HepG2 (cell line): Measurements from ENCODE around the gene KIAA0232. TPM values are rescaled to one million over a fixed set of nuclear protein-coding genes. Genes with fewer than 3 reads are reported as not detected.

Experiments
- AGO2 ChIP-seq: fragments of 200-400 bp; formaldehyde crosslinking; optimal IDR thresholded peaks from 2 replicates; pipeline ENCODE3; 2017; ENCODE audit warnings: mild to moderate bottlenecking, low read depth, low read length, moderate library complexity
- ATF5 ChIP-seq: sonication (generic); formaldehyde crosslinking; IDR thresholded peaks from 2 replicates; pipeline ENCODE4 v1.4.0; 2020; ENCODE audit warnings: mild to moderate bottlenecking, low read depth, missing genetic modification reagents
- BHLHE40 ChIP-seq: IDR thresholded peaks from 2 replicates; pipeline ENCODE4 v1.6.1; 2011; ENCODE audit warnings: low read length, improper control_type of control experiment
- CBX2 ChIP-seq, 2 experiments: fragments of 200-600 bp in 1 of 2; sonication (generic); formaldehyde crosslinking in 1 of 2; IDR thresholded peaks; 2 replicates each; pipeline versions ENCODE4 v1.7.0 to v1.8.1; 2018 to 2022; ENCODE audit warnings: low read depth in 2 of 2, low read length in 1 of 2, mild to moderate bottlenecking in 1 of 2, missing genetic modification reagents in 1 of 2
- FOXO1 ChIP-seq: sonication (generic); formaldehyde crosslinking; IDR thresholded peaks from 2 replicates; pipeline ENCODE4 v1.4.0; 2020; ENCODE audit warnings: missing genetic modification reagents
- HOXA7 ChIP-seq: sonication (generic); formaldehyde crosslinking; IDR thresholded peaks from 2 replicates; pipeline ENCODE4 v1.8.1; 2022; ENCODE audit warnings: mild to moderate bottlenecking, missing genetic modification reagents, moderate library complexity
- IKZF1 ChIP-seq: fragments of 450-650 bp; IDR thresholded peaks from 2 replicates; pipeline ENCODE4 v1.7.1; 2016
- IKZF5 ChIP-seq: IDR thresholded peaks from 2 replicates; pipeline ENCODE4 v1.6.1; 2018; ENCODE audit warnings: missing genetic modification reagents, mild to moderate bottlenecking, missing compliant biosample characterization
- IRF1 ChIP-seq: sonication (generic); formaldehyde crosslinking; IDR thresholded peaks from 2 replicates; pipeline ENCODE4 v1.4.0; 2020; ENCODE audit warnings: low read depth, mild to moderate bottlenecking, missing genetic modification reagents
- MAFF ChIP-seq: IDR thresholded peaks from 2 replicates; pipeline ENCODE4 v1.6.1; 2011; ENCODE audit warnings: low read depth, low read length, improper control_type of control experiment
- MLXIP ChIP-seq: sonication (generic); formaldehyde crosslinking; IDR thresholded peaks from 2 replicates; pipeline ENCODE4 v1.9.0; 2021; ENCODE audit warnings: missing genetic modification reagents, borderline replicate concordance
- MXD3 ChIP-seq: IDR thresholded peaks from 2 replicates; pipeline ENCODE4 v1.6.1; 2016; ENCODE audit warnings: mild to moderate bottlenecking, missing biosample characterization, missing genetic modification reagents
- PBX2 ChIP-seq: IDR thresholded peaks from 2 replicates; pipeline ENCODE4 v1.6.1; 2016; ENCODE audit warnings: control low read depth
- REL ChIP-seq: sonication (generic); formaldehyde crosslinking; conservative IDR thresholded peaks from 2 replicates; pipeline ENCODE4 v1.8.0; 2022; ENCODE audit warnings: mild to moderate bottlenecking, missing genetic modification reagents, moderate library complexity
- RFX1 ChIP-seq: fragments of 450-650 bp; IDR thresholded peaks from 2 replicates; pipeline ENCODE4 v1.6.1; 2017
- SMAD9 ChIP-seq: sonication (generic); formaldehyde crosslinking; IDR thresholded peaks from 2 replicates; pipeline ENCODE4 v1.5.1; 2020; ENCODE audit warnings: mild to moderate bottlenecking, missing genetic modification reagents
- WIZ ChIP-seq: sonication (generic); formaldehyde crosslinking; IDR thresholded peaks from 2 replicates; pipeline ENCODE4 v1.5.1; 2020; ENCODE audit warnings: mild to moderate bottlenecking, missing genetic modification reagents
- YY1 ChIP-seq: IDR thresholded peaks from 2 replicates; pipeline ENCODE4 v1.6.1; 2011; ENCODE audit warnings: low read length, low read depth, moderate library complexity, mild to moderate bottlenecking; ENCODE audit not compliant: insufficient read depth, insufficient replicate concordance
- ZNF101 ChIP-seq: sonication (generic); formaldehyde crosslinking; IDR thresholded peaks from 2 replicates; pipeline ENCODE4 v1.4.0; 2020; ENCODE audit warnings: mild to moderate bottlenecking, low read depth, missing genetic modification reagents, borderline replicate concordance
- ZNF232 ChIP-seq: sonication (generic); formaldehyde crosslinking; IDR thresholded peaks from 2 replicates; pipeline ENCODE4 v1.4.0; 2020; ENCODE audit warnings: missing genetic modification reagents, borderline replicate concordance
- ZNF446 ChIP-seq: sonication (generic); formaldehyde crosslinking; IDR thresholded peaks from 2 replicates; pipeline ENCODE4 v1.5.0; 2020; ENCODE audit warnings: mild to moderate bottlenecking, missing genetic modification reagents
- ZNF737 ChIP-seq: sonication (generic); formaldehyde crosslinking; IDR thresholded peaks from 2 replicates; pipeline ENCODE4 v1.5.0; 2020; ENCODE audit warnings: missing genetic modification reagents, mild to moderate bottlenecking, borderline replicate concordance
- ZNF740 ChIP-seq: sonication (generic); formaldehyde crosslinking; IDR thresholded peaks from 2 replicates; pipeline ENCODE4 v1.4.0; 2020; ENCODE audit warnings: missing genetic modification reagents
- polyA plus RNA-seq, 8 experiments: library from polyadenylated mRNA; depleted of rRNA in 3 of 8; stranded (reverse) in 7 of 8; unstranded in 1 of 8; fragments of >200 nt; fragmentation: Illumina TruSeq in 4 of 8; extraction: Trizol in 4 of 8; gene quantifications; 2 replicates each; pipeline versions ENCODE4 v1.2.1 to v1.2.3, GENCODE V29; 2011 to 2016; ENCODE audit warnings: low read depth in 4 of 8, missing spikeins in 1 of 8, mixed read lengths in 1 of 8; ENCODE audit not compliant: insufficient read depth in 1 of 8
- total RNA-seq, 5 experiments: library from RNA; depleted of rRNA; stranded (reverse); fragments of >200 nt; fragmentation: Illumina TruSeq; extraction: Trizol; gene quantifications; 2 replicates each; pipeline ENCODE4 v1.2.3, GENCODE V29; 2016; ENCODE audit warnings: low read depth in 1 of 5

Gene KIAA0232
- total and polyA plus RNA-seq, 2 of the 13 experiments (the other 11 are each of a cell fraction or from before 2014, with no cell fraction given): 7.8 to 17.1 TPM

GRCh38 chr4:6929812-6930464 is 147.4 kb downstream of the KIAA0232 start (continued):
- no peak for TF ChIP-seq ZNF101 (CRISPR knock-in tag)
- no peak for TF ChIP-seq HOXA7 (CRISPR knock-in tag)
- TF ChIP-seq AGO2: no peak
- TF ChIP-seq FOXO1 (CRISPR knock-in tag): peak; percentile 31; the same call in 1 of the 2 replicates
- no peak for TF ChIP-seq WIZ
- no peak for TF ChIP-seq PBX2 (CRISPR knock-in tag)
- TF ChIP-seq BHLHE40: peak; percentile 39; the same call in 1 of the 2 replicates
- no peak for TF ChIP-seq ZNF740
- TF ChIP-seq MAFF: no peak
- TF ChIP-seq RFX1: no peak
- no peak for TF ChIP-seq REL (CRISPR knock-in tag)
- TF ChIP-seq ZNF232: no peak
- no peak for TF ChIP-seq CBX2 (IDR thresholded peaks at IDR 0.05; ENCODE audit: low read depth, low read length)
- TF ChIP-seq CBX2 (CRISPR knock-in tag; IDR thresholded peaks at IDR 0.05; ENCODE audit: low read depth): no peak
- TF ChIP-seq IKZF1: no peak
- TF ChIP-seq SMAD9: no peak
- TF ChIP-seq IRF1 (CRISPR knock-in tag): no peak
- TF ChIP-seq YY1: no peak
- TF ChIP-seq ZNF737 (CRISPR knock-in tag): no peak
- no peak for TF ChIP-seq MLXIP (CRISPR knock-in tag)
- no peak for TF ChIP-seq MXD3 (CRISPR knock-in tag)
- TF ChIP-seq IKZF5 (CRISPR knock-in tag): no peak
- TF ChIP-seq ATF5: no peak
- TF ChIP-seq ZNF446 (CRISPR knock-in tag): no peak
